Measurements from ENCODE around the gene NRDC. TPM values are rescaled to one million over a fixed set of nuclear protein-coding genes. Genes with fewer than 3 reads are reported as not detected.

Gene NRDC
- total and polyA plus RNA-seq, 2 of the 8 experiments (the other 6 are each of a cell fraction or from before 2014, with no cell fraction given), result 70.2 to 182 TPM

GRCh38 chr1:51902456-51902855 lies 23.9 kb upstream of the NRDC start:
- Histone ChIP-seq H3K4me2 (ENCODE audit: insufficient read depth in 1 of 2, low read depth in 2 of 2, low read length in 2 of 2) (no peak overlapping the region), H3K27me3 (replicated peaks in 1 of 4; ENCODE audit: control insufficient read depth in 3 of 4, extremely low read depth in 1 of 4, insufficient read depth in 3 of 4, low read length in 3 of 4) (no peaks in the 10 kb centered on the region), H3K9me3 (ENCODE audit: insufficient read depth in 2 of 2, low read depth in 1 of 2, low read length in 1 of 2) (no peaks in the 10 kb centered on the region; a peak in 1 of 4 replicates), H4K20me1 (replicated peaks in 1 of 2; ENCODE audit: control insufficient read depth in 1 of 2, insufficient read depth in 2 of 2, low read length in 2 of 2) (no peaks in the 10 kb centered on the region), H2AFZ (ENCODE audit: low read length) (no peak overlapping the region), H4K8ac (ENCODE audit: extremely low read depth, insufficient read depth, low read length) (no peak overlapping the region), H3K14ac (ENCODE audit: insufficient read length) (no peak overlapping the region), H2BK15ac (ENCODE audit: low read length) (no peak overlapping the region), H4K91ac (replicated peaks; ENCODE audit: insufficient read length, low read length) (no peak overlapping the region), H3K9ac (replicated peaks in 1 of 4; ENCODE audit: extremely low read depth in 1 of 4, low read depth in 3 of 4, low read length in 3 of 4) (no peak overlapping the region), H3K23ac (ENCODE audit: insufficient read length) (no peak overlapping the region), H3K56ac (replicated peaks; ENCODE audit: insufficient read length, low read depth, low read length) (no peak overlapping the region), H3K27ac (ENCODE audit: low read depth, low read length) (no peak overlapping the region), H3K18ac (ENCODE audit: extremely low read depth, low read length) (no peak overlapping the region), H3K79me2 (ENCODE audit: control insufficient read depth in 1 of 2, insufficient read depth in 2 of 2, low read length in 2 of 2) (no peaks in the 10 kb centered on the region), H3K79me1 (ENCODE audit: low read depth, low read length) (no peaks in the 10 kb centered on the region), H3K4me3 (ENCODE audit: extremely low read depth in 1 of 4, insufficient read depth in 2 of 4, low read depth in 3 of 4, low read length in 4 of 4) (no peak overlapping the region), H3K4me1 (replicated peaks in 1 of 4; ENCODE audit: control insufficient read depth in 3 of 4, insufficient read depth in 4 of 4, low read length in 3 of 4) (peaks cover 0 to 3% (median 0%) of the 10 kb centered on the region in 4 experiments; a peak in 1 of 7 replicates), H3K4ac (replicated peaks; ENCODE audit: insufficient read length, low read depth, low read length) (no peak overlapping the region), H3K23me2 (ENCODE audit: low read depth, low read length) (peaks cover 2% of the 10 kb centered on the region; the same call in 1 of the 2 replicates), H2BK12ac (ENCODE audit: low read depth, low read length) (no peak overlapping the region), H2BK20ac (ENCODE audit: low read length) (no peak overlapping the region), H2BK5ac (ENCODE audit: low read depth, low read length) (no peak overlapping the region), H2BK120ac (replicated peaks; ENCODE audit: low read depth, low read length) (no peak overlapping the region), H3K36me3 (ENCODE audit: control insufficient read depth in 2 of 4, insufficient read depth in 4 of 4, low read length in 3 of 4) (no peaks in the 10 kb centered on the region), H2AK5ac (ENCODE audit: low read depth, low read length) (no peak overlapping the region), H4K5ac (ENCODE audit: insufficient read length, low read depth, low read length) (no peak overlapping the region)
- ChIA-PET POLR2A (ENCODE audit: partially characterized antibody) (interaction anchor here (0.9 kb wide), 1 partner anchor 8 kb away, joined by 3 read pairs; no protein-coding TSS in a partner anchor), CTCF (ENCODE audit: partially characterized antibody) (interaction anchor here (1.3 to 1.4 kb wide), 2 partner anchors 24 to 104 kb away, joined by 3 to 8 read pairs; no protein-coding TSS in a partner anchor)
- no peak for FAIRE-seq
- 91% methylated on average over 5 of the region's 5 CpGs; no CpG with 5 or more reads in 1 of the 2 experiments for WGBS, 2 experiments (ENCODE audit: extremely low coverage in 1 of 2, insufficient coverage in 1 of 2, insufficient read length in 1 of 2, insufficient replicate concordance in 2 of 2, low coverage in 1 of 2, low lambda C conversion rate in 2 of 2, missing lambda C conversion rate in 1 of 2)
- TF ChIP-seq KDM4A (IDR thresholded peaks at IDR 0.05; ENCODE audit: low read depth, low read length, severe bottlenecking), result no peak
- TF ChIP-seq ATF3 (IDR thresholded peaks at IDR 0.05; ENCODE audit: insufficient read depth, low read depth, low read length), result no peak
- TF ChIP-seq RXRA (IDR thresholded peaks at IDR 0.05; ENCODE audit: insufficient read depth, low read depth, low read length), result no peak
- no peak for TF ChIP-seq NRF1 (IDR thresholded peaks at IDR 0.05; ENCODE audit: low read depth, low read length)
- no peak for TF ChIP-seq USF2 (IDR thresholded peaks at IDR 0.05; ENCODE audit: low read length)
- no peak for TF ChIP-seq BCL11A (IDR thresholded peaks at IDR 0.05; ENCODE audit: low read depth in 2 of 2, low read length in 2 of 2)
- no peak for TF ChIP-seq MAX (IDR thresholded peaks at IDR 0.05)
- no peak for TF ChIP-seq NANOG (IDR thresholded peaks at IDR 0.05; ENCODE audit: insufficient read depth, low read depth, low read length, poor library complexity, severe bottlenecking)
- DNase-seq (ENCODE audit: low read depth in 1 of 2, low spot score in 2 of 2), result no peak

Measured in H1 (cell line).